Vagina (tissue), 2 donors: ENCODE results near the gene FRS3.

ENCODE experiments used
- POLR2A ChIP-seq, 2 donors: fragments of 450-650 bp; IDR thresholded peaks; one replicate each; pipeline ENCODE4 v1.6.1; 2017; ENCODE audit warnings: antibody characterized with exemption in 2 of 2, mild to moderate bottlenecking in 2 of 2, moderate library complexity in 2 of 2
- POLR2AphosphoS5 ChIP-seq, 2 donors: sonication (generic); formaldehyde crosslinking; IDR thresholded peaks; one replicate each; pipeline ENCODE4 v1.9.0; 2017; ENCODE audit warnings: antibody characterized with exemption in 2 of 2, mild to moderate bottlenecking in 2 of 2, low read depth in 1 of 2; ENCODE audit not compliant: insufficient read depth in 1 of 2
- TF ChIP-seq, protein P1 (sequence below), 3 experiments: fragments of 450-650 bp in 2 of 3; fragments of 200-600 bp in 1 of 3; sonication (generic) in 1 of 3; IDR thresholded peaks; one replicate each; pipeline ENCODE4 v1.5.1; 2017 to 2019; ENCODE audit warnings: antibody characterized with exemption in 3 of 3, mild to moderate bottlenecking in 2 of 3, moderate library complexity in 2 of 3

GRCh38 chr6:41775293-41775882 is 4.3 kb downstream of the FRS3 start:
- no peak for TF ChIP-seq POLR2AphosphoS5 (IDR thresholded peaks at IDR 0.05; ENCODE audit: insufficient read depth in 1 of 2, low read depth in 1 of 2)
- TF ChIP-seq, protein P1, sequence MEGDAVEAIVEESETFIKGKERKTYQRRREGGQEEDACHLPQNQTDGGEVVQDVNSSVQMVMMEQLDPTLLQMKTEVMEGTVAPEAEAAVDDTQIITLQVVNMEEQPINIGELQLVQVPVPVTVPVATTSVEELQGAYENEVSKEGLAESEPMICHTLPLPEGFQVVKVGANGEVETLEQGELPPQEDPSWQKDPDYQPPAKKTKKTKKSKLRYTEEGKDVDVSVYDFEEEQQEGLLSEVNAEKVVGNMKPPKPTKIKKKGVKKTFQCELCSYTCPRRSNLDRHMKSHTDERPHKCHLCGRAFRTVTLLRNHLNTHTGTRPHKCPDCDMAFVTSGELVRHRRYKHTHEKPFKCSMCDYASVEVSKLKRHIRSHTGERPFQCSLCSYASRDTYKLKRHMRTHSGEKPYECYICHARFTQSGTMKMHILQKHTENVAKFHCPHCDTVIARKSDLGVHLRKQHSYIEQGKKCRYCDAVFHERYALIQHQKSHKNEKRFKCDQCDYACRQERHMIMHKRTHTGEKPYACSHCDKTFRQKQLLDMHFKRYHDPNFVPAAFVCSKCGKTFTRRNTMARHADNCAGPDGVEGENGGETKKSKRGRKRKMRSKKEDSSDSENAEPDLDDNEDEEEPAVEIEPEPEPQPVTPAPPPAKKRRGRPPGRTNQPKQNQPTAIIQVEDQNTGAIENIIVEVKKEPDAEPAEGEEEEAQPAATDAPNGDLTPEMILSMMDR (IDR thresholded peaks at IDR 0.05) = no peak
- no peak for TF ChIP-seq POLR2A (IDR thresholded peaks at IDR 0.05)
